SJSA1 (cell line): Measurements from ENCODE around the gene TAAR6. TPM values are rescaled to one million over a fixed set of nuclear protein-coding genes. Genes with fewer than 3 reads are reported as not detected.

Experiments
- DNase-seq, 2 experiments: peaks; one replicate each; pipeline ENCODE4 v3.0.0-alpha.2; 2015 to 2020; ENCODE audit warnings: low spot score in 2 of 2, low read depth in 1 of 2
- H3K27ac ChIP-seq: fragments of 250-450 bp; sonication (Bioruptor Pico); 2 replicates; pipeline ENCODE4 v1.5.1; 2020; ENCODE audit warnings: mild to moderate bottlenecking, moderate library complexity
- H3K27me3 ChIP-seq: fragments of 250-450 bp; sonication (Bioruptor Pico); replicated peaks from 2 replicates; pipeline ENCODE4 v1.5.1; 2020; ENCODE audit warnings: mild to moderate bottlenecking, moderate library complexity
- H3K36me3 ChIP-seq: fragments of 250-450 bp; sonication (Bioruptor Pico); 2 replicates; pipeline ENCODE4 v1.5.1; 2020; ENCODE audit warnings: mild to moderate bottlenecking
- H3K4me1 ChIP-seq: fragments of 250-450 bp; sonication (Bioruptor Pico); replicated peaks from 2 replicates; pipeline ENCODE4 v1.6.1; 2021; ENCODE audit warnings: mild to moderate bottlenecking
- H3K4me3 ChIP-seq: fragments of 250-450 bp; sonication (Bioruptor Pico); 2 replicates; pipeline ENCODE4 v1.5.1; 2020; ENCODE audit warnings: mild to moderate bottlenecking
- H3K9me3 ChIP-seq: fragments of 250-450 bp; sonication (Bioruptor Pico); replicated peaks from 2 replicates; pipeline ENCODE4 v1.5.1; 2020; ENCODE audit warnings: mild to moderate bottlenecking
- total RNA-seq: library from RNA; depleted of rRNA; stranded (reverse); fragments of >200 nt; shearing (Covaris generic); gene quantifications from 2 replicates; pipeline ENCODE4 v1.2.3, GENCODE V29; 2014; rRNA removed

The TAAR6 gene
- total RNA-seq, 1 experiment from 2014 or later = not detected

GRCh38 chr6:132604635-132605152 is 34.6 kb downstream of the TAAR6 start:
- H3K4me3 ChIP-seq = no peak overlapping the region
- no peaks in the 10 kb centered on the region for H3K27me3 ChIP-seq
- DNase-seq = no peak
- no peak overlapping the region for H3K27ac ChIP-seq
- no peaks in the 10 kb centered on the region; the same call in 1 of the 2 replicates for H3K9me3 ChIP-seq
- no peaks in the 10 kb centered on the region for H3K4me1 ChIP-seq
- H3K36me3 ChIP-seq = no peaks in the 10 kb centered on the region

GRCh38 chr6:132607544-132608233 is 37.6 kb downstream of the TAAR6 start:
- DNase-seq = no peak
- Histone ChIP-seq H3K27me3 (no peaks in the 10 kb centered on the region), H3K9me3 (no peaks in the 10 kb centered on the region; the same call in 1 of the 2 replicates), H3K36me3 (no peaks in the 10 kb centered on the region), H3K27ac (no peak overlapping the region), H3K4me3 (no peak overlapping the region), H3K4me1 (no peaks in the 10 kb centered on the region)

GRCh38 chr6:132611616-132612015 is 41.5 kb downstream of the TAAR6 start:
- DNase-seq = no peak
- Histone ChIP-seq H3K27me3 (0 out of 2 replicates have a peak, but pooled peaks cover 7% of the 10 kb centered on the region), H3K4me1 (no peaks in the 10 kb centered on the region), H3K9me3 (no peaks in the 10 kb centered on the region; the same call in 1 of the 2 replicates), H3K4me3 (no peak overlapping the region), H3K36me3 (no peaks in the 10 kb centered on the region), H3K27ac (no peak overlapping the region)

GRCh38 chr6:132612449-132613108 is 42.5 kb downstream of the TAAR6 start:
- H3K4me3 ChIP-seq = no peak overlapping the region
- no peaks in the 10 kb centered on the region for H3K4me1 ChIP-seq
- no peak for DNase-seq
- no peaks in the 10 kb centered on the region for H3K36me3 ChIP-seq
- peaks cover 11% of the 10 kb centered on the region; the same call in 1 of the 2 replicates for H3K27me3 ChIP-seq
- no peaks in the 10 kb centered on the region for H3K9me3 ChIP-seq
- no peak overlapping the region for H3K27ac ChIP-seq

- H3K9me3 ChIP-seq = no peaks in the 10 kb centered on the region
- no peak overlapping the region for H3K4me3 ChIP-seq
- no peak for DNase-seq
- H3K27me3 ChIP-seq = peaks cover 12% of the 10 kb centered on the region; the same call in 1 of the 2 replicates
- no peaks in the 10 kb centered on the region for H3K36me3 ChIP-seq
- H3K4me1 ChIP-seq = no peaks in the 10 kb centered on the region
- no peak overlapping the region for H3K27ac ChIP-seq
Measured at GRCh38 chr6:132614554-132614953, 44.4 kb downstream of the TAAR6 start.

- Histone ChIP-seq H3K27me3 (peaks cover 12% of the 10 kb centered on the region; the same call in 1 of the 2 replicates), H3K4me3 (no peak overlapping the region), H3K27ac (no peak overlapping the region), H3K9me3 (no peaks in the 10 kb centered on the region), H3K4me1 (no peaks in the 10 kb centered on the region), H3K36me3 (no peaks in the 10 kb centered on the region)
- DNase-seq = no peak
Measured at GRCh38 chr6:132616677-132617076, 46.6 kb downstream of the TAAR6 start.

Other genes starting within 250 kb of the TAAR6 start
- 24.8 and 37.3 TPM in 2 replicates for gene MOXD1, start 168.8 kb upstream of the TAAR6 start, total RNA-seq
- 28.2 and 33.1 TPM in 2 replicates for gene STX7, start 57.2 kb upstream of the TAAR6 start, total RNA-seq
- gene TAAR9, start 32.0 kb upstream of the TAAR6 start, total RNA-seq = not detected in 2 replicates
- not detected in 2 replicates for gene TAAR8, start 17.6 kb upstream of the TAAR6 start, total RNA-seq
- not detected in 2 replicates for gene TAAR5, start 19.4 kb downstream of the TAAR6 start, total RNA-seq
- gene TAAR2, start 54.0 kb downstream of the TAAR6 start, total RNA-seq = not detected in 2 replicates
- not detected in 2 replicates for gene TAAR1, start 88.9 kb downstream of the TAAR6 start, total RNA-seq
- not detected in 2 replicates for gene VNN1, start 143.7 kb downstream of the TAAR6 start, total RNA-seq
- 0.38 and 1.00 TPM in 2 replicates for gene VNN2, start 187.6 kb downstream of the TAAR6 start, total RNA-seq
- 4.2 and 4.3 TPM in 2 replicates for gene SLC18B1, start 228.3 kb downstream of the TAAR6 start, total RNA-seq
- gene RPS12, start 244.2 kb downstream of the TAAR6 start, total RNA-seq = 1,665 and 2,029 TPM in 2 replicates